Right lobe of liver (tissue), 6 donors: Measurements from ENCODE around the gene PROC. TPM values are rescaled to one million over a fixed set of nuclear protein-coding genes. Genes with fewer than 3 reads are reported as not detected.

Experiments
- ATAC-seq, 4 donors: fragments of 200-7000 bp; cut with Tn5 transposase; one replicate each; pipeline ENCODE4 v1.9.1; 2020; ENCODE audit warnings: mild to moderate bottlenecking in 4 of 4, moderate library complexity in 4 of 4
- DNase-seq, 3 donors: peaks; one replicate each; pipeline ENCODE4 v3.0.0-alpha.2; 2020
- H3K27ac ChIP-seq, 3 donors: fragments of 200-600 bp; one replicate each; pipeline ENCODE4 v1.8.0; 2022
- H3K27me3 ChIP-seq, 2 donors: fragments of 200-600 bp; one replicate each; pipeline ENCODE4 v1.8.0; 2022
- H3K36me3 ChIP-seq, 4 donors: fragments of 200-600 bp; sonication (generic) in 1 of 4; one replicate each; pipeline versions ENCODE4 v1.5.1 to v1.8.0; 2017 to 2022; ENCODE audit warnings: control low read depth in 1 of 4
- H3K4me1 ChIP-seq, 4 donors: fragments of 200-600 bp; sonication (generic) in 1 of 4; one replicate each; pipeline versions ENCODE4 v1.5.1 to v1.8.0; 2017 to 2022; ENCODE audit warnings: control low read depth in 1 of 4
- H3K4me3 ChIP-seq, 3 donors: fragments of 200-600 bp; one replicate each; pipeline ENCODE4 v1.8.0; 2022
- H3K9me3 ChIP-seq, 4 donors: fragments of 200-600 bp; sonication (generic) in 1 of 4; one replicate each; pipeline versions ENCODE4 v1.5.1 to v1.8.0; 2017 to 2022; ENCODE audit warnings: control low read depth in 1 of 4
- CTCF ChIP-seq, 4 donors: fragments of 200-600 bp in 3 of 4; fragments of 450-650 bp in 1 of 4; IDR thresholded peaks; one replicate each; pipeline versions ENCODE4 v1.5.1 to v1.8.0; 2016 to 2022; ENCODE audit warnings: antibody characterized with exemption in 4 of 4, mild to moderate bottlenecking in 2 of 4
- POLR2A ChIP-seq: fragments of 450-650 bp; IDR thresholded peaks from one replicate; pipeline ENCODE4 v1.6.1; 2017; ENCODE audit warnings: antibody characterized with exemption, mild to moderate bottlenecking
- WGBS: methylation state at CpG from one replicate; pipeline ENCODE4 v1.1.6; 2018; ENCODE audit warnings: low coverage, low lambda C conversion rate; ENCODE audit not compliant: insufficient coverage; ENCODE audit errors: missing lambda C conversion rate; 5-methylcytosine and 5-hydroxymethylcytosine counted together
- intact Hi-C, 2 donors: fragments of 100-400 bp; cut with DNase I; formaldehyde crosslinking; loops; one replicate each; pipeline versions ENCODE4 v1.11.2 to v1.14.1; 2022
- total RNA-seq, 6 experiments: library from RNA; depleted of rRNA in 2 of 6; stranded (reverse); fragments of >200 nt in 2 of 6; fragmentation: NEBNext Ultra II Directional in 3 of 6; extraction: Animal tissue kit (Norgen Biotek cat#: 25700) in 3 of 6; gene quantifications; one replicate each; pipeline versions ENCODE4 v1.1.0 to v1.2.4, GENCODE V29; 2016 to 2023
- donor health status: DM: no; HTN: yes; CAD: no.
- donor health status: DM: no; HTN: no; CAD: no.
- donor health status: DM: no; HTN: no; CAD: no.
- donor health status: DM: no; HTN: yes; CAD: no.
- donor health status: DM: no; HTN: yes; CAD: no.

PROC gene
- total RNA-seq, 6 experiments from 2014 or later: 224 to 447 (median 319) TPM

- WGBS: 94% methylated on average over 11 of the region's 12 CpGs
- intact Hi-C loops: no loop called here
- TF ChIP-seq CTCF (IDR thresholded peaks at IDR 0.05): no peak
- no peak for TF ChIP-seq POLR2A
- Histone ChIP-seq H3K27me3 (no peaks in the 10 kb centered on the region), H3K36me3 (no peaks in the 10 kb centered on the region), H3K4me1 (peaks cover 0 to 31% (median 13%) of the 10 kb centered on the region in 4 donors), H3K9me3 (no peaks in the 10 kb centered on the region), H3K27ac (no peak overlapping the region), H3K4me3 (peak overlapping the region in 1 of 3 donors; percentile 38)
- DNase-seq (no peak), ATAC-seq (no peak)
Observed at GRCh38 chr2:127456960-127457359, 38.7 kb downstream of the PROC start.

GRCh38 chr2:127462461-127462860, 44.2 kb downstream of the PROC start:
- H3K4me3 ChIP-seq: no peak overlapping the region
- no peak overlapping the region for H3K27ac ChIP-seq
- no peaks in the 10 kb centered on the region for H3K36me3 ChIP-seq
- intact Hi-C loops: no loop called here
- ATAC-seq (no peak), DNase-seq (no peak)
- no peaks in the 10 kb centered on the region for H3K4me1 ChIP-seq
- 66% methylated on average over 3 of the region's 3 CpGs for WGBS
- TF ChIP-seq POLR2A (no peak), CTCF (IDR thresholded peaks at IDR 0.05) (no peak)
- H3K27me3 ChIP-seq: no peaks in the 10 kb centered on the region
- H3K9me3 ChIP-seq: no peaks in the 10 kb centered on the region

GRCh38 chr2:127463155-127463991, 45.1 kb downstream of the PROC start:
- intact Hi-C loops: no loop called here
- H3K9me3 ChIP-seq: no peaks in the 10 kb centered on the region
- DNase-seq (no peak), ATAC-seq (peak in 2 of 4 donors; percentile 9 to 44)
- WGBS: 80% methylated on average over 13 of the region's 19 CpGs
- H3K27me3 ChIP-seq: no peaks in the 10 kb centered on the region
- no peaks in the 10 kb centered on the region for H3K4me1 ChIP-seq
- no peak for TF ChIP-seq POLR2A
- no peak for TF ChIP-seq CTCF (IDR thresholded peaks at IDR 0.05)
- H3K36me3 ChIP-seq: no peaks in the 10 kb centered on the region
- H3K27ac ChIP-seq: no peak overlapping the region
- no peak overlapping the region for H3K4me3 ChIP-seq

- H3K27me3 ChIP-seq: no peaks in the 10 kb centered on the region
- H3K36me3 ChIP-seq: no peaks in the 10 kb centered on the region
- H3K4me3 ChIP-seq: no peak overlapping the region
- no peaks in the 10 kb centered on the region for H3K9me3 ChIP-seq
- no peak for TF ChIP-seq POLR2A
- no peak for TF ChIP-seq CTCF (IDR thresholded peaks at IDR 0.05)
- 90% methylated on average over 5 of the region's 7 CpGs for WGBS
- ATAC-seq: no peak
- DNase-seq: no peak
- intact Hi-C loops: no loop called here
- peaks cover 0 to under 1% (median 0%) of the 10 kb centered on the region in 4 donors for H3K4me1 ChIP-seq
- H3K27ac ChIP-seq: no peak overlapping the region
Observed at GRCh38 chr2:127464470-127465257, 46.4 kb downstream of the PROC start.
